ENCODE results near the gene IL18BP.

The IL18BP gene

DNA sequence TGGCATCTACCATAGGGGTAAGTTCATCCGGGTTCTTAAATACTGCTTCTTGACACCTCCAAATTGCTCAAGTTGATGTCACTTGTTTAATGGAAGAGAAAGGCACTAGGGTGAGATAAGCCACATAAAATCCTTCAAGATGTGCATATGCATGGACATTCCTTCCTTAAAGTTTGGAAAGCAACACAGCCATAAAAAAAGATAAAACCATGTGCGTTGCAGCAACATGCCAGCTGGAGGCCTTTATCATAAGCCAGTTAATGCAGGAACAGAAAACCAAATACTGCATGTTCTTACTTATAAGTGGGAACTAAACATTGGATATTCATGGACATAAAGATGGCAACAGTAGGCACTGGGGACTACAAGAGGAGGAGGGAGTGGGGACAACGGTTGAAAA, 8.0 kb upstream of the IL18BP start:
- Mint-ChIP-seq H3K36me3 (peaks cover 11% of the 10 kb centered on the region), H3K27ac (no peak overlapping the region), H3K9me3 (no peaks in the 10 kb centered on the region), H3K27me3 (no peaks in the 10 kb centered on the region), H3K4me3 (no peak overlapping the region), H3K4me1 (no peaks in the 10 kb centered on the region)

DNA sequence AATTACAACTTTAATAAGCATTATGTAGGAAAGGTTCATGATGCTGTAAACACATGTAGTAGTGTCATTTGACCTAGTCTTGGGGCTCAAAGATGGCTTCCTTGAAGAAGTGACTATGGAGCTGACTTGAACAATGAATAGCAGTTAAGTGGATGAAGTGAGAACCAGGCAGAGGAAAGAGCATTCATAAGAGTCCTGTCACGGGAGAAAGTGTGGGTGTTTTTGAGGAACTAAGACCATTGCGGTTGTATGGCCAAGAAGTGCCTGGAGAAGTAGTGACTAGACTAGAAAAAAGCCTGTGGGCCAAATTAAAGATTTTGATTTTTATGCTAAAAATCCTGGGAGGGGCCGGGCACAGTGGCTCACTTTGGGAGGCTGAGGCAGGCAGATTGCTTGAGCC, 7.2 kb upstream of the IL18BP start:
- Mint-ChIP-seq H3K9me3 (no peaks in the 10 kb centered on the region), H3K27me3 (no peaks in the 10 kb centered on the region), H3K27ac (no peak overlapping the region), H3K4me3 (no peak overlapping the region), H3K4me1 (no peaks in the 10 kb centered on the region), H3K36me3 (peaks cover 6% of the 10 kb centered on the region)

DNA sequence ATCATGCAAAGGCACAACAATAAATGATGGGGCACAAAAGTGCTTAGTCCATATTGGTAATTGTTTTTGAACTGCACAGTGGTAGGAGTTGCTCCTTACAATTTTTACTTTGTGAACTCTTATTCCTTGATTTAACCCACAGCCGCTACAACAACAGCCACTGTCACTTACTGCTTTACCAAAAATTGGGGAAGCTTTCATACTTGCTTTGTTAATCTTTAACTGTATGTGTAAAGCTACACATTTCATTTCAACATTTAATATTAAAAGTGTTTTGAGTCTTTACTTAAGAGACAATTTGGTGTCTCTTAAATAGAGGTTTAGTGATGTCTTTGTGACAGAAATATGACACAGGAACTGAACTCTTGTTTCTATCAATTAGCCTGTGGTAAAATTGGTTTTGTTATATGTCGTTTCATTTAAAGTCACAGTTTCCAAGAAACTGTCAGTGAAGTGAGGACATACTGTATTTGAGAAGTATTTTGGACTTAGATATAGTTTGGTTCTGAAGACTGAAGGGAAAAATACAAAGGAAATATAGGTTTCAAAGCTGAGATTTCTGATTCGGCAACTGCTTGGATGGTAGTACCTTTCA, 6.5 kb upstream of the IL18BP start:
- Mint-ChIP-seq H3K4me3 (no peak overlapping the region), H3K27me3 (no peaks in the 10 kb centered on the region), H3K36me3 (peaks cover 4% of the 10 kb centered on the region), H3K4me1 (no peaks in the 10 kb centered on the region), H3K27ac (no peak overlapping the region), H3K9me3 (no peaks in the 10 kb centered on the region)

DNA sequence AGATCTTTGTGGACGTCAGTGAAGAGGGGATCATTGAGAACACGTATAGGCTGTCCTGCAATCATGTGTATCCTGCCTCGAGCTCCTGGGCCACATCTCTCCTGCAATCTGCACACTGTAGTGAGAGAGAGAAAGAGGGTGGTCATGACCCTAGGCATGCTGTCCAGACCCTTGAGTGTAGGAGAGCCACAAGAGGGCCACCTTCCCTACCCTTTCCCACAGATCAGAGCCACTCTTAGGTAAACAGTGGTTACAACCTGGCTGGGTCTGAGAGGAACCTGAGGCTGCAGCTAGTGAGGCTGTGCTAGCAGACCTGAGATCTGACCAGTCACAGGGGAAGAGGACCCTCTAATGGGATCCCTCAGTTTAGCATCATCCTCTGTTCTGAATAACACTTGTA, 3.9 kb upstream of the IL18BP start:
- no peaks in the 10 kb centered on the region for H3K9me3 Mint-ChIP-seq
- H3K36me3 Mint-ChIP-seq = peaks cover 4% of the 10 kb centered on the region
- H3K27ac Mint-ChIP-seq = no peak overlapping the region
- no peak overlapping the region for H3K4me3 Mint-ChIP-seq
- peaks cover 19% of the 10 kb centered on the region for H3K4me1 Mint-ChIP-seq
- no peaks in the 10 kb centered on the region for H3K27me3 Mint-ChIP-seq

DNA sequence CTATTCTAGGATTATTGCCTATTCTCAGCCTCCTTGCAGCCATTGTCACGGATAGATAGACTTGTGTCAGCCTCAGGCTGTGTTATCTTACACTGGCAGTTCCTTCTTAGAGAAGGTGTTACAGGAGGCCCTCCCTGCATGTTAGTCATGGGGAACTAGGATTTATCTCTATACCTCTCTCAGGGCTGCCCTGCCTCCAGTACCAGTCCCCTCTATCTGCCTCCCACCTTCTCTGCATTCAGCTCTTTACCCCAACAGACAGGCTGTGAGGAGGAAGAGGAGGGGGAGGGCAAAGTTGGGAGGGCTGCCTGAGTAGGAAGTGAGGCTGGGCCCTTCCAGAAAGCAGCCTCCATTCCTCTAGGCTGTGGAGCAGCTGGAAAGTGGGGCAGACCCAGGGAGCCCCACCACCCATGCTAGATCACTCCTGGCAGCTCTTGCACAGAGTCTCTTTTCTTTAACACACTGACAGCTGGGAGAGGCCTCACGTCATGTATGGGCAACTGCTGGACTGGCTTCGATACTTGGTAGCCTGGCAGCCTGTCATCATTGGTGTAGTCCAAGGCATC, 2.9 kb upstream of the IL18BP start:
- H3K4me1 Mint-ChIP-seq = peaks cover 27% of the 10 kb centered on the region

DNA sequence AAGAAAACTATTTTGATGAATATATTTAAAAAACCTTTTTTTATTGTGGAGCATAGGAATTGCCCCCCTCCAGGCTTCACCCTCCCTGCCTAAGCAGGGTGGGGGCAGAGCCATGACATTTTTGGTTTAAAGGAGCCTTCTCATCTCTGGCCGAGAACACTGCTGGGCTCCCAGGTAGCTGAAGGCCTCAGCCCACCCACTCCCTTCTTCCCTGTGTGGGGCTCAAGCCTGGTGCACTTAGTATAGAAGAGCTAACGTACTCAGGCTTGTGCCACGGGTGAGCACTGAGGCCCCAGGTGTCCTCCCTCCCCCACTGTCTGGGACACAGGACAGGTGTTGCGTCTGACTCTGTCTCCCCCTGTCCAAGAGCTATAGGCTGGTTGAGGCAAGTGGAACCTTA, 2.2 kb upstream of the IL18BP start:
- Mint-ChIP-seq H3K27ac (no peak overlapping the region), H3K4me1 (peaks cover 27% of the 10 kb centered on the region), H3K27me3 (no peaks in the 10 kb centered on the region), H3K36me3 (peaks cover 2% of the 10 kb centered on the region), H3K9me3 (no peaks in the 10 kb centered on the region), H3K4me3 (no peak overlapping the region)

More for the DNA sequence above, 2.9 kb upstream of the IL18BP start:
- peaks cover 4% of the 10 kb centered on the region for H3K36me3 Mint-ChIP-seq
- no peak overlapping the region for H3K27ac Mint-ChIP-seq
- no peaks in the 10 kb centered on the region for H3K27me3 Mint-ChIP-seq
- H3K9me3 Mint-ChIP-seq = no peaks in the 10 kb centered on the region
- H3K4me3 Mint-ChIP-seq = no peak overlapping the region

DNA sequence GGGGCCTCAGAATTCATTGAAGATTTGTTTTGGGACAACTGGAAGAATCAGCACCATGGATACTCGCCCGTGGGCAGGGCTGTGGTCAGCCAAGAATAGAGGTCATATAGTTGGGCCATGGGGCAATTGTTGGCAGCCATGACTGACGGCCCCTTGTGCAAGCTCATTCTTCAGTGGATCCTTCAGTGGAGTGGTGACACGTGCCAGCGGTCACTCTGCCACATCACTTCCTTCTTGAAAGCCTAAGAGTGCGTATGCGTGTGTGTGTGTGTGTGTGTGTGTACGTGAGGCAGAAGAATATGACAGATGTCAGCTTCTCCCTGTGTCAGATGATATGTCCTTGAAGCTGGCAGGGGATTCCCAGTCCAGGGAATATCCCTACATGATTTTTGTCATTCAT, 1.8 kb upstream of the IL18BP start:
- Mint-ChIP-seq H3K27me3 (no peaks in the 10 kb centered on the region), H3K4me3 (no peak overlapping the region), H3K27ac (no peak overlapping the region), H3K4me1 (peaks cover 31% of the 10 kb centered on the region), H3K9me3 (no peaks in the 10 kb centered on the region), H3K36me3 (peaks cover 3% of the 10 kb centered on the region)

DNA sequence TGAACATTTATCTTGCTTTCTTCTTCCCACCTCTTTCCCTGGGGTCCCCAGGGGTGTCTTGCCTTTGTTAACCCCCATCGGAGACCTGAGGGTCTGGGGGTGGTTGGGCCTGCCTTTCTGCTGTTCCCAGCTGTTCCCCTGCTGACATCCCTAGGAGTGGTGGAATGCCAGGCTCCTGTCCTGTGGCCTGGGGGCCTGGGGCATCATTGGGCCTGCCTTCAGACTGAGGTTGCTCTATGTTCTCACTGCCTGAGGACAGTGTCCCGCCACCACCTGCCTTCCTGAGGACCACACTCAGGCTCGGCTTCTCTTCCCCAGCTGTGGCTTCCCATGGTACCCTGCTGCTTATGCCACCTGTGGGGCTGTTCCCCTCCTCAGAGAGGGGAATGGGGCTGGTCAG, 1.1 kb upstream of the IL18BP start:
- Mint-ChIP-seq H3K9me3 (no peaks in the 10 kb centered on the region), H3K27ac (no peak overlapping the region), H3K27me3 (no peaks in the 10 kb centered on the region), H3K4me1 (peaks cover 37% of the 10 kb centered on the region), H3K4me3 (no peak overlapping the region), H3K36me3 (peaks cover 5% of the 10 kb centered on the region)

DNA sequence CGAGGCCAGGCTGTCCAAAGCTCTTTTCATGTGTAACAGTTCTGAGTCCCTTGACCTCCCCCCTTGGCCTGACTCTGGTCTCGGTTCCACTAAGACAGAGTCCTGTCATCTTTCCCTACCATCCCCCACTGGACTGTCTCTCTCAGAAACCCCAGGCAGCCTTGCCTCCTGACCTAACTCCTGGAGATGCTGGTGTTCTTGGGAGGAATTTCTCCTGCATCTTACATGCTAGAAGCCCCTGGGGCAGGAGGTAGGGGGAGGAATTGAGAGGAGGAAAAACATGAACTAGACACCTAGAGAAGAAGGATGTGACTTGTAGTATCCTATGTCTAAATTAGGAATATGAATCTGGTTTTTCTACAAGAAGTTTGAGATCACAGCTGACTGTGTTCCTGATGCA, 648 bp upstream of the IL18BP start:
- Mint-ChIP-seq H3K27ac (peak overlapping the region; percentile 97), H3K36me3 (peaks cover 5% of the 10 kb centered on the region), H3K4me3 (peak overlapping the region; percentile 93), H3K27me3 (no peaks in the 10 kb centered on the region), H3K4me1 (peaks cover 37% of the 10 kb centered on the region), H3K9me3 (no peaks in the 10 kb centered on the region)

DNA sequence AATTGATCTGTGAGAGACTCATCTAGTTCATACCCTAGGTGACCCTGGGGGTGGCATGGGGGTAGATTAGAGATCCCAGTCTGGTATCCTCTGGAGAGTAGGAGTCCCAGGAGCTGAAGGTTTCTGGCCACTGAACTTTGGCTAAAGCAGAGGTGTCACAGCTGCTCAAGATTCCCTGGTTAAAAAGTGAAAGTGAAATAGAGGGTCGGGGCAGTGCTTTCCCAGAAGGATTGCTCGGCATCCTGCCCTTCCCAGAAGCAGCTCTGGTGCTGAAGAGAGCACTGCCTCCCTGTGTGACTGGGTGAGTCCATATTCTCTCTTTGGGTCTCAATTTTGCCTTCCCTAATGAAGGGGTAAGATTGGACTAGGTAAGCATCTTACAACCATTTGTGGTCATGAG, 653 bp downstream of the IL18BP start:
- Mint-ChIP-seq H3K27ac (peak overlapping the region; percentile 97), H3K4me3 (peak overlapping the region; percentile 93), H3K9me3 (no peaks in the 10 kb centered on the region), H3K27me3 (no peaks in the 10 kb centered on the region), H3K4me1 (peaks cover 37% of the 10 kb centered on the region), H3K36me3 (peaks cover 5% of the 10 kb centered on the region)

DNA sequence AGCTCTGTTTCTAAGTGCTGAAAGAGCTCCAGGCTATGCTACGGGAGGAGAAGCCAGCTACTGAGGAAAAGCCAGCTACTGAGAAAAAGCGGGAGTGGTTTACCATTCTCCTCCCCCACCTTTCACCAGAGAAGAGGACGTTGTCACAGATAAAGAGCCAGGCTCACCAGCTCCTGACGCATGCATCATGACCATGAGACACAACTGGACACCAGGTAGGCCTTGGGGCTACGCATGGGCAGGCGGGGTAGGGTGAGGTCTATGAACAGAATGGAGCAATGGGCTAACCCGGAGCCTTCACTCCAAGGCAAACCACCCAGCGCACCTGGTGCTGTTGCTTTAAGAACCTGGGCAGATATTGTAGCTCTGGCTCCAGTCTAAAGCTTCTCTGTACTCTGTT, 1.1 kb downstream of the IL18BP start:
- H3K4me3 Mint-ChIP-seq = peak overlapping the region; percentile 93
- H3K9me3 Mint-ChIP-seq = no peaks in the 10 kb centered on the region
- peaks cover 4% of the 10 kb centered on the region for H3K36me3 Mint-ChIP-seq
- peaks cover 37% of the 10 kb centered on the region for H3K4me1 Mint-ChIP-seq
- H3K27me3 Mint-ChIP-seq = no peaks in the 10 kb centered on the region
- peak overlapping the region; percentile 97 for H3K27ac Mint-ChIP-seq

DNA sequence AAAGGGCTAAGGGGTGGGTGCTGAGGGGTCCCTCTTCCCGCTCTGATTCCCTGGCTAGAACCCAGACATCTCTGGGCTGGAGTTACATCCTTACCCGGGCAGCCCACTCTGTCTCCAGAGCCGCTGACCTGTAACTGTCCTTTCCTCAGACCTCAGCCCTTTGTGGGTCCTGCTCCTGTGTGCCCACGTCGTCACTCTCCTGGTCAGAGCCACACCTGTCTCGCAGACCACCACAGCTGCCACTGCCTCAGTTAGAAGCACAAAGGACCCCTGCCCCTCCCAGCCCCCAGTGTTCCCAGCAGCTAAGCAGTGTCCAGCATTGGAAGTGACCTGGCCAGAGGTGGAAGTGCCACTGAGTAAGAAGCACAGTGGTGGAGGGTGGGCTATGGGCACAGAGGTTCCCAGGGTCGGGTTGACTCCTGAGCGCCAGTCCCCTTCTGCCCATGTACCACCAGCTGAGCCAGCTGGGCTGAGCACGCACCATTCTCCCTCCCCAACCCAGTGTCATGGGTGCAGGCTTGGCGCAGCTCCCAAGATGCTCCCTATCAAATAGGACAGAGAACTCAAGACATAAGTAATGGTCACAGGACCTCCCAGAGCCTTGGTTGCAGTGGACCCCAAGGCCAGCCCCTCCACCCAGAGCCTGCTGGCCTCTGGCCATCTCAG, 1.6 kb downstream of the IL18BP start:
- Mint-ChIP-seq H3K27me3 (no peaks in the 10 kb centered on the region), H3K36me3 (peaks cover 4% of the 10 kb centered on the region), H3K4me1 (peaks cover 37% of the 10 kb centered on the region), H3K9me3 (no peaks in the 10 kb centered on the region), H3K4me3 (no peak overlapping the region), H3K27ac (no peak overlapping the region)

DNA sequence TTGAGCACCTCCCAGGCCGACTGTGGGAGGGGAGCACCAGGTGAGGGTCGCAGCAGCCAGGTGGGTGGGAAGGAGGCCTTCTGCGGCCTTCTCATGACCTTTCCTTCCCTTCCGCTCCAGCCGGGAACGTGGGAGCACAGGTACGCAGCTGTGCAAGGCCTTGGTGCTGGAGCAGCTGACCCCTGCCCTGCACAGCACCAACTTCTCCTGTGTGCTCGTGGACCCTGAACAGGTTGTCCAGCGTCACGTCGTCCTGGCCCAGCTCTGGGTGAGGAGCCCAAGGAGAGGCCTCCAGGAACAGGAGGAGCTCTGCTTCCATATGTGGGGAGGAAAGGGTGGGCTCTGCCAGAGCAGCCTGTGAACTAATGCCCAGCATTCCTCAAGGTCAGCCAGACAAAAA, 2.6 kb downstream of the IL18BP start:
- H3K27me3 Mint-ChIP-seq = no peaks in the 10 kb centered on the region
- H3K9me3 Mint-ChIP-seq = no peaks in the 10 kb centered on the region
- peaks cover 5% of the 10 kb centered on the region for H3K36me3 Mint-ChIP-seq
- H3K27ac Mint-ChIP-seq = peak overlapping the region; percentile 35
- peaks cover 37% of the 10 kb centered on the region for H3K4me1 Mint-ChIP-seq
- no peak overlapping the region for H3K4me3 Mint-ChIP-seq

DNA sequence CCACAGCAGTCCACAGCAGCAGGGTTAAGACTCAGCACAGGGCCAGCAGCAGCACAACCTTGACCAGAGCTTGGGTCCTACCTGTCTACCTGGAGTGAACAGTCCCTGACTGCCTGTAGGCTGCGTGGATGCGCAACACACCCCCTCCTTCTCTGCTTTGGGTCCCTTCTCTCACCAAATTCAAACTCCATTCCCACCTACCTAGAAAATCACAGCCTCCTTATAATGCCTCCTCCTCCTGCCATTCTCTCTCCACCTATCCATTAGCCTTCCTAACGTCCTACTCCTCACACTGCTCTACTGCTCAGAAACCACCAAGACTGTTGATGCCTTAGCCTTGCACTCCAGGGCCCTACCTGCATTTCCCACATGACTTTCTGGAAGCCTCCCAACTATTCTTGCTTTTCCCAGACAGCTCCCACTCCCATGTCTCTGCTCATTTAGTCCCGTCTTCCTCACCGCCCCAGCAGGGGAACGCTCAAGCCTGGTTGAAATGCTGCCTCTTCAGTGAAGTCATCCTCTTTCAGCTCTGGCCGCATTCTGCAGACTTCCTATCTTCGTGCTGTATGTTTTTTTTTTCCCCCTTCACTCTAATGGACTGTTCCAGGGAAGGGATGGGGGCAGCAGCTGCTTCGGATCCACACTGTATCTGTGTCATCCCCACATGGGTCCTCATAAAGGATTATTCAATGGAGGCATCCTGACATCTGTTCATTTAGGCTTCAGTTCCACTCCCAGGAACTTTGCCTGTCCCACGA, 3.3 kb downstream of the IL18BP start:
- no peak overlapping the region for H3K4me3 Mint-ChIP-seq
- H3K36me3 Mint-ChIP-seq = peaks cover 5% of the 10 kb centered on the region
- peaks cover 37% of the 10 kb centered on the region for H3K4me1 Mint-ChIP-seq
- H3K9me3 Mint-ChIP-seq = no peaks in the 10 kb centered on the region
- H3K27me3 Mint-ChIP-seq = no peaks in the 10 kb centered on the region
- H3K27ac Mint-ChIP-seq = peak overlapping the region; percentile 71

DNA sequence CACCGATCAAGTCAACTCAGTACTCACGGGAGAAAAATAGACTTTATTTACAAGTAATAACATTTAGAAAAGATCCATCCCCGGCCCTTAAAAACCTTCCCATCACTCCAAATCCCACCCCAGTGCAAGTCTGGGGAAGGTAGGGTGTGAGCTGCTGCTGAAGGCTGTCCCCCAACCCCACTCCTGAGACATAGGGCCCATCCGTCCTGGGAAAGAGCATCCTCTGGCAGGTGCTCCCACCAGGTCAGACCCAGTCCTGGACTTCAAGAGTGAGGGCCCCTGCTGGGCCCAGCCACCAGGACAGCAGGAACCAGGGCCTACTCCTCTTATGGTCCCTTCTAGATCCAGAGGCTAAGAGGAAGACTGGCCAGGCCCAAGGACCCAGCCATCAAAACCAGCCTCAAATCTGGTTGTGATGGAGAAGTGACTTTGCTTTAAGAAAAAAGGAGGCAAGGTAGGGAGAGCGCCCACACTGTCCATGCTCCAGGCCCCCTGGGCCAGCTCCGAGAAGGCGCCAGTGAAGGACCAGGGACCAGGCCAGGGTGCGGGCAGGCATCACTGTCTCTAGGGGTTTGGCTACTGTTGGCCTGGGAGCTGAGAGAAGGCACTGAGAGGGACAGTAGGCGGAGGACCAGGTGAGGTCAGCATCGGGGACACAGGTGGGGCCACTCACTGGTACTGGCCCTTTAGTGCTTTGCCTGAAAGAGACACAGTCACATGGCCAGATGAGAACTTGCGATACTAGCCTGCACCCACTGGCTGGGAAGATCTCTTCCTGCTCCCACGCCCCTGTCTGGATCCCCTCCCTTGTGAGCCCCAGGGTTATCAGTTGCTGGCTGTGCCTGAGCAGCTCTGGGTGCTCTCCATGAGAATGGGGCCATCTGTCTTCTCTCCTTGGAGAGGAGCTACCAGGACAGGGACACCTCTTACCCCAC, 4.4 kb downstream of the IL18BP start:
- H3K27ac Mint-ChIP-seq = no peak overlapping the region
- no peak overlapping the region for H3K4me3 Mint-ChIP-seq
- H3K4me1 Mint-ChIP-seq = peaks cover 35% of the 10 kb centered on the region
- H3K27me3 Mint-ChIP-seq = no peaks in the 10 kb centered on the region
- peaks cover 5% of the 10 kb centered on the region for H3K36me3 Mint-ChIP-seq
- H3K9me3 Mint-ChIP-seq = no peaks in the 10 kb centered on the region

Measured in activated naive CD4-positive, alpha-beta T cell treated with anti-CD3 and anti-CD28 coated beads, Interleukin-2, amount 50 U/mL, for 24 hours (primary cell).